GM23338 (cell line): ENCODE measurements around the gene MAGI1. TPM values are rescaled to one million over a fixed set of nuclear protein-coding genes. Genes with fewer than 3 reads are reported as not detected.

ENCODE experiments used
- ATAC-seq: fragments of 200-7000 bp; cut with Tn5 transposase; 3 replicates; pipeline ENCODE4 v1.9.1; 2020
- DNase-seq: peaks from one replicate; pipeline ENCODE4 v3.0.0-alpha.2; 2015; ENCODE audit warnings: low spot score
- H2AFZ ChIP-seq: fragments of 200-600 bp; sonication (generic); 2 replicates; pipeline ENCODE4 v1.8.0; 2016; ENCODE audit warnings: antibody characterized with exemption, mild to moderate bottlenecking, moderate library complexity
- H3F3A ChIP-seq: fragments of 200-600 bp; sonication (generic); replicated peaks from 2 replicates; pipeline ENCODE4 v1.8.0; 2017; ENCODE audit warnings: antibody characterized with exemption, mixed run types, low read depth
- H3K27ac ChIP-seq: fragments of 200-600 bp; sonication (generic); 2 replicates; pipeline ENCODE4 v1.6.1; 2016; ENCODE audit warnings: low read depth
- H3K27me3 ChIP-seq: fragments of 200-600 bp; sonication (generic); 2 replicates; pipeline ENCODE4 v1.8.0; 2016; ENCODE audit warnings: mild to moderate bottlenecking, mixed run types, moderate library complexity; ENCODE audit not compliant: insufficient read depth
- H3K36me3 ChIP-seq: fragments of 200-600 bp; sonication (generic); 2 replicates; pipeline ENCODE4 v1.8.0; 2016; ENCODE audit warnings: mild to moderate bottlenecking; ENCODE audit not compliant: insufficient read depth
- H3K4me1 ChIP-seq: fragments of 200-600 bp; sonication (generic); 2 replicates; pipeline ENCODE4 v1.8.0; 2016; ENCODE audit warnings: mild to moderate bottlenecking, moderate library complexity; ENCODE audit not compliant: insufficient read depth
- H3K4me2 ChIP-seq: fragments of 200-600 bp; sonication (generic); 2 replicates; pipeline ENCODE4 v1.7.1; 2017; ENCODE audit warnings: mixed run types
- H3K4me3 ChIP-seq: fragments of 200-600 bp; sonication (generic); 2 replicates; pipeline ENCODE4 v1.6.1; 2016; ENCODE audit warnings: mixed run types
- H3K79me2 ChIP-seq: fragments of 200-600 bp; sonication (generic); replicated peaks from 2 replicates; pipeline ENCODE4 v1.8.0; 2017; ENCODE audit warnings: mild to moderate bottlenecking; ENCODE audit not compliant: insufficient read depth
- H3K9me2 ChIP-seq: fragments of 200-600 bp; sonication (generic); 2 replicates; pipeline ENCODE4 v1.8.0; 2017; ENCODE audit not compliant: insufficient read depth
- H4K20me1 ChIP-seq: fragments of 200-600 bp; sonication (generic); replicated peaks from 2 replicates; pipeline ENCODE4 v1.8.0; 2017; ENCODE audit warnings: mild to moderate bottlenecking; ENCODE audit not compliant: insufficient read depth
- H3K27ac Mint-ChIP-seq: 2 replicates; pipeline ENCODE4 v1.8.0; 2020; ENCODE audit warnings: inconsistent platforms, mild to moderate bottlenecking, moderate library complexity, mixed read lengths
- H3K27me3 Mint-ChIP-seq: 3 replicates; pipeline ENCODE4 v1.8.0; 2022; ENCODE audit warnings: low read depth, mild to moderate bottlenecking, moderate library complexity, mixed read lengths, inconsistent platforms; ENCODE audit not compliant: insufficient read depth, poor library complexity
- H3K36me3 Mint-ChIP-seq: 3 replicates; pipeline ENCODE4 v1.8.0; 2021; ENCODE audit warnings: low read depth, mild to moderate bottlenecking, inconsistent platforms, moderate library complexity, mixed read lengths
- H3K4me1 Mint-ChIP-seq: 3 replicates; pipeline ENCODE4 v1.8.0; 2020; ENCODE audit warnings: mild to moderate bottlenecking, inconsistent platforms, mixed read lengths
- H3K4me3 Mint-ChIP-seq: 3 replicates; pipeline ENCODE4 v1.8.0; 2021; ENCODE audit warnings: moderate library complexity, mild to moderate bottlenecking, inconsistent platforms, mixed read lengths
- H3K9me3 Mint-ChIP-seq: 3 replicates; pipeline ENCODE4 v1.8.0; 2020; ENCODE audit warnings: moderate library complexity, mild to moderate bottlenecking, inconsistent platforms, mixed read lengths
- EZH2 ChIP-seq: fragments of 200-600 bp; sonication (generic); IDR thresholded peaks from one replicate; pipeline ENCODE4 v1.8.0; 2017; ENCODE audit warnings: antibody characterized with exemption, mild to moderate bottlenecking, low read depth; ENCODE audit not compliant: unreplicated experiment
- EZH2phosphoT487 ChIP-seq: fragments of 200-600 bp; sonication (generic); IDR thresholded peaks from one replicate; pipeline ENCODE4 v1.8.1; 2018; ENCODE audit warnings: antibody characterized with exemption; ENCODE audit not compliant: unreplicated experiment
- JUNB ChIP-seq: IDR thresholded peaks from one replicate; pipeline ENCODE4 v1.6.1; 2016; ENCODE audit warnings: antibody characterized with exemption; ENCODE audit not compliant: unreplicated experiment
- NANOG ChIP-seq: IDR thresholded peaks from 2 replicates; pipeline ENCODE4 v1.6.1; 2016; ENCODE audit warnings: antibody characterized with exemption, borderline replicate concordance
- ZNF114 ChIP-seq: fragments of 250-450 bp; sonication (Bioruptor Pico); IDR thresholded peaks from 2 replicates; pipeline ENCODE4 v1.5.0; 2020; ENCODE audit warnings: mild to moderate bottlenecking, moderate library complexity
- ZNF331 ChIP-seq: fragments of 250-450 bp; sonication (Bioruptor Pico); IDR thresholded peaks from 2 replicates; pipeline ENCODE4 v1.5.0; 2020; ENCODE audit warnings: low read depth, mild to moderate bottlenecking, moderate library complexity
- polyA plus RNA-seq: library from polyadenylated mRNA; unstranded; fragments of >200 nt; fragmentation: Nextera tagmentation; extraction: Ambion mirVana; gene quantifications from 2 replicates; pipeline ENCODE4 v1.2.1, GENCODE V29; 2016
- total RNA-seq: library from RNA; depleted of rRNA; stranded (reverse); fragments of >200 nt; shearing (Covaris generic); gene quantifications from 2 replicates; pipeline ENCODE4 v1.2.3, GENCODE V29; 2014
- TF ChIP-seq, protein P1 (sequence below): fragments of 250-450 bp; sonication (Bioruptor Pico); IDR thresholded peaks from 2 replicates; pipeline ENCODE4 v1.5.0; 2020; ENCODE audit warnings: mild to moderate bottlenecking, moderate library complexity
- TF ChIP-seq, protein P2 (sequence below): IDR thresholded peaks from 2 replicates; pipeline ENCODE4 v1.6.1; 2016; ENCODE audit warnings: antibody characterized with exemption
- TF ChIP-seq, protein P3 (sequence below), 2 experiments: fragments of 200-600 bp in 1 of 2; sonication (generic) in 1 of 2; conservative IDR thresholded peaks; 2 replicates each; pipeline versions ENCODE4 v1.5.1 to v1.6.1; 2016 to 2017; ENCODE audit warnings: antibody characterized with exemption in 2 of 2, low read depth in 2 of 2, mild to moderate bottlenecking in 2 of 2, moderate library complexity in 1 of 2
- TF ChIP-seq, protein P4 (sequence below): IDR thresholded peaks from one replicate; pipeline ENCODE4 v1.6.1; 2018; ENCODE audit warnings: antibody characterized with exemption; ENCODE audit not compliant: unreplicated experiment

The MAGI1 gene
- total and polyA plus RNA-seq, 2 experiments from 2014 or later = 27.4 to 71.2 TPM

DNA sequence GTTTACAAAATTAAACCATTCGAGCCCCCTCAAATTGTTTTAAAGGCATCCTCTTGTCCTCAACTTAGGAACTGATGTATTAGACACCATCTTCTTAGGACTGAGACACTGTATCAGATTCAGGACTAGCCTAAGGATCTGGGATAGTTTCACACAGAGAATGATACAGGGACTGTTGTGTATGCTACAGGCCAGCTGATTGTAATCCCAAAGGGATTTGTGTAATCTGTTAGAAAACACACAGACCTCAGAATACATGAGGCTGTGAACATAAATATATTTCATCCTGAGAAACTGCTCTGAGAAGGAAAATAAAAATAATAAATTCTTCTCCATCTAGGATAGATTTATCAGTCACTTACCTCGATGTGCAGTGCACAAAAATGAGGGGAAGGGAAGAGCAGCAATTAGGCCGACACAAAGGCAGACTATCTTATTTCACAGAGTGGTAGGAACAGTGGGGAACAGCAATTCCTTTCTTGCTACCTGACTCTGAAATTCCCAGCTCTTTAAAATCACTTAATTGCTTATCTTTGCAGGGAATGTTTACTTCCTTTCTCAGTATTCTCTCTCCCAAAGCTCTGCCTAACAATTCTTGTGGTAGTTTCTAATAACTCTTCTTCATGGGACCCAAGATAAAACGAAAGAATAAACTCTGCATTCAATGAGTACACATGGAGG lies 322.5 kb downstream of the MAGI1 start (continued):
- TF ChIP-seq, protein P1, sequence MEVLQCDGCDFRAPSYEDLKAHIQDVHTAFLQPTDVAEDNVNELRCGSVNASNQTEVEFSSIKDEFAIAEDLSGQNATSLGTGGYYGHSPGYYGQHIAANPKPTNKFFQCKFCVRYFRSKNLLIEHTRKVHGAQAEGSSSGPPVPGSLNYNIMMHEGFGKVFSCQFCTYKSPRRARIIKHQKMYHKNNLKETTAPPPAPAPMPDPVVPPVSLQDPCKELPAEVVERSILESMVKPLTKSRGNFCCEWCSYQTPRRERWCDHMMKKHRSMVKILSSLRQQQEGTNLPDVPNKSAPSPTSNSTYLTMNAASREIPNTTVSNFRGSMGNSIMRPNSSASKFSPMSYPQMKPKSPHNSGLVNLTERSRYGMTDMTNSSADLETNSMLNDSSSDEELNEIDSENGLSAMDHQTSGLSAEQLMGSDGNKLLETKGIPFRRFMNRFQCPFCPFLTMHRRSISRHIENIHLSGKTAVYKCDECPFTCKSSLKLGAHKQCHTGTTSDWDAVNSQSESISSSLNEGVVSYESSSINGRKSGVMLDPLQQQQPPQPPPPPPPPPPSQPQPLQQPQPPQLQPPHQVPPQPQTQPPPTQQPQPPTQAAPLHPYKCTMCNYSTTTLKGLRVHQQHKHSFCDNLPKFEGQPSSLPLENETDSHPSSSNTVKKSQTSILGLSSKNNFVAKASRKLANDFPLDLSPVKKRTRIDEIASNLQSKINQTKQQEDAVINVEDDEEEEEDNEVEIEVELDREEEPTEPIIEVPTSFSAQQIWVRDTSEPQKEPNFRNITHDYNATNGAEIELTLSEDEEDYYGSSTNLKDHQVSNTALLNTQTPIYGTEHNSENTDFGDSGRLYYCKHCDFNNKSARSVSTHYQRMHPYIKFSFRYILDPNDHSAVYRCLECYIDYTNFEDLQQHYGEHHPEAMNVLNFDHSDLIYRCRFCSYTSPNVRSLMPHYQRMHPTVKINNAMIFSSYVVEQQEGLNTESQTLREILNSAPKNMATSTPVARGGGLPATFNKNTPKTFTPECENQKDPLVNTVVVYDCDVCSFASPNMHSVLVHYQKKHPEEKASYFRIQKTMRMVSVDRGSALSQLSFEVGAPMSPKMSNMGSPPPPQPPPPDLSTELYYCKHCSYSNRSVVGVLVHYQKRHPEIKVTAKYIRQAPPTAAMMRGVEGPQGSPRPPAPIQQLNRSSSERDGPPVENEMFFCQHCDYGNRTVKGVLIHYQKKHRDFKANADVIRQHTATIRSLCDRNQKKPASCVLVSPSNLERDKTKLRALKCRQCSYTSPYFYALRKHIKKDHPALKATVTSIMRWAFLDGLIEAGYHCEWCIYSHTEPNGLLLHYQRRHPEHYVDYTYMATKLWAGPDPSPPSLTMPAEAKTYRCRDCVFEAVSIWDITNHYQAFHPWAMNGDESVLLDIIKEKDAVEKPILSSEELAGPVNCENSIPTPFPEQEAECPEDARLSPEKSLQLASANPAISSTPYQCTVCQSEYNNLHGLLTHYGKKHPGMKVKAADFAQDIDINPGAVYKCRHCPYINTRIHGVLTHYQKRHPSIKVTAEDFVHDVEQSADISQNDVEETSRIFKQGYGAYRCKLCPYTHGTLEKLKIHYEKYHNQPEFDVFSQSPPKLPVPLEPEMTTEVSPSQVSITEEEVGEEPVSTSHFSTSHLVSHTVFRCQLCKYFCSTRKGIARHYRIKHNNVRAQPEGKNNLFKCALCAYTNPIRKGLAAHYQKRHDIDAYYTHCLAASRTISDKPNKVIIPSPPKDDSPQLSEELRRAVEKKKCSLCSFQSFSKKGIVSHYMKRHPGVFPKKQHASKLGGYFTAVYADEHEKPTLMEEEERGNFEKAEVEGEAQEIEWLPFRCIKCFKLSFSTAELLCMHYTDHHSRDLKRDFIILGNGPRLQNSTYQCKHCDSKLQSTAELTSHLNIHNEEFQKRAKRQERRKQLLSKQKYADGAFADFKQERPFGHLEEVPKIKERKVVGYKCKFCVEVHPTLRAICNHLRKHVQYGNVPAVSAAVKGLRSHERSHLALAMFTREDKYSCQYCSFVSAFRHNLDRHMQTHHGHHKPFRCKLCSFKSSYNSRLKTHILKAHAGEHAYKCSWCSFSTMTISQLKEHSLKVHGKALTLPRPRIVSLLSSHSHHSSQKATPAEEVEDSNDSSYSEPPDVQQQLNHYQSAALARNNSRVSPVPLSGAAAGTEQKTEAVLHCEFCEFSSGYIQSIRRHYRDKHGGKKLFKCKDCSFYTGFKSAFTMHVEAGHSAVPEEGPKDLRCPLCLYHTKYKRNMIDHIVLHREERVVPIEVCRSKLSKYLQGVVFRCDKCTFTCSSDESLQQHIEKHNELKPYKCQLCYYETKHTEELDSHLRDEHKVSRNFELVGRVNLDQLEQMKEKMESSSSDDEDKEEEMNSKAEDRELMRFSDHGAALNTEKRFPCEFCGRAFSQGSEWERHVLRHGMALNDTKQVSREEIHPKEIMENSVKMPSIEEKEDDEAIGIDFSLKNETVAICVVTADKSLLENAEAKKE (CRISPR knock-in tag) = no peak
- TF ChIP-seq, protein P2, sequence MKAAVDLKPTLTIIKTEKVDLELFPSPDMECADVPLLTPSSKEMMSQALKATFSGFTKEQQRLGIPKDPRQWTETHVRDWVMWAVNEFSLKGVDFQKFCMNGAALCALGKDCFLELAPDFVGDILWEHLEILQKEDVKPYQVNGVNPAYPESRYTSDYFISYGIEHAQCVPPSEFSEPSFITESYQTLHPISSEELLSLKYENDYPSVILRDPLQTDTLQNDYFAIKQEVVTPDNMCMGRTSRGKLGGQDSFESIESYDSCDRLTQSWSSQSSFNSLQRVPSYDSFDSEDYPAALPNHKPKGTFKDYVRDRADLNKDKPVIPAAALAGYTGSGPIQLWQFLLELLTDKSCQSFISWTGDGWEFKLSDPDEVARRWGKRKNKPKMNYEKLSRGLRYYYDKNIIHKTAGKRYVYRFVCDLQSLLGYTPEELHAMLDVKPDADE = no peak
- no peak for TF ChIP-seq EZH2phosphoT487
- no peak for TF ChIP-seq EZH2

DNA sequence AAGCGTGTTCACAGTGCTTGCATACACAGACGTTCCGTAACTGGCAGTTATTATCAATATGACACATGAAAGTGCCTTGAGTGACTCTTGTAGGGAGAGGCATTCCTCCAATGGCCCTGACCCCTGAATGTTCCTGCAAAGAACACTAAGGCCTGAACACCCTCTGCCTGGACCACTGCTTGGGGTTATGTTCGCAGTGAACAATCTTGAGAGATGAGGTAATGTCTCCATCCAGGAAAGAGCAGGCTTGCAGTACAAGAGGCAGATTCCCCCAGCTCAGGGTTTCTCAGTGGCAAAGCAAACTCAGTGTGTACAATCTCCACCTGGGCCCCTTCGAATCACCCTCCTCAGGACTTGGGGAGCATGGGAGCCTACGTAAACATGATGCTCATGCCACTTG lies 324.6 kb downstream of the MAGI1 start:
- no peaks in the 10 kb centered on the region for H3K36me3 ChIP-seq
- H3K4me1 Mint-ChIP-seq = peaks cover 57% of the 10 kb centered on the region
- DNase-seq (no peak), ATAC-seq (no peak)
- H4K20me1 ChIP-seq = no peaks in the 10 kb centered on the region
- no peak overlapping the region for H3K27ac ChIP-seq
- H3K27ac Mint-ChIP-seq = peak overlapping the region; percentile 38; the same call in 1 of the 2 replicates
- H3K4me3 Mint-ChIP-seq = no peak overlapping the region
- no peak overlapping the region for H3K4me3 ChIP-seq
- H2AFZ ChIP-seq = no peak overlapping the region
- H3K4me1 ChIP-seq = peaks cover 38% of the 10 kb centered on the region
- no peaks in the 10 kb centered on the region for H3K27me3 ChIP-seq
- H3K9me3 Mint-ChIP-seq = no peaks in the 10 kb centered on the region
- H3K79me2 ChIP-seq = peaks cover 5% of the 10 kb centered on the region
- H3K36me3 Mint-ChIP-seq = no peaks in the 10 kb centered on the region
- 0 out of 2 replicates have a peak, but pooled peaks cover 11% of the 10 kb centered on the region for H3K9me2 ChIP-seq
- H3K4me2 ChIP-seq = no peak overlapping the region
- H3K27me3 Mint-ChIP-seq = no peaks in the 10 kb centered on the region
- H3F3A ChIP-seq = no peaks in the 10 kb centered on the region
- no peak for TF ChIP-seq JUNB
- TF ChIP-seq, protein P2 = no peak
- TF ChIP-seq NANOG = no peak
- no peak for TF ChIP-seq EZH2phosphoT487
- TF ChIP-seq, protein P3, sequence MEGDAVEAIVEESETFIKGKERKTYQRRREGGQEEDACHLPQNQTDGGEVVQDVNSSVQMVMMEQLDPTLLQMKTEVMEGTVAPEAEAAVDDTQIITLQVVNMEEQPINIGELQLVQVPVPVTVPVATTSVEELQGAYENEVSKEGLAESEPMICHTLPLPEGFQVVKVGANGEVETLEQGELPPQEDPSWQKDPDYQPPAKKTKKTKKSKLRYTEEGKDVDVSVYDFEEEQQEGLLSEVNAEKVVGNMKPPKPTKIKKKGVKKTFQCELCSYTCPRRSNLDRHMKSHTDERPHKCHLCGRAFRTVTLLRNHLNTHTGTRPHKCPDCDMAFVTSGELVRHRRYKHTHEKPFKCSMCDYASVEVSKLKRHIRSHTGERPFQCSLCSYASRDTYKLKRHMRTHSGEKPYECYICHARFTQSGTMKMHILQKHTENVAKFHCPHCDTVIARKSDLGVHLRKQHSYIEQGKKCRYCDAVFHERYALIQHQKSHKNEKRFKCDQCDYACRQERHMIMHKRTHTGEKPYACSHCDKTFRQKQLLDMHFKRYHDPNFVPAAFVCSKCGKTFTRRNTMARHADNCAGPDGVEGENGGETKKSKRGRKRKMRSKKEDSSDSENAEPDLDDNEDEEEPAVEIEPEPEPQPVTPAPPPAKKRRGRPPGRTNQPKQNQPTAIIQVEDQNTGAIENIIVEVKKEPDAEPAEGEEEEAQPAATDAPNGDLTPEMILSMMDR (conservative IDR thresholded peaks at IDR 0.05; ENCODE audit: low read depth in 2 of 2) = no peak
- no peak for TF ChIP-seq ZNF331
- TF ChIP-seq ZNF114 (CRISPR knock-in tag) = no peak
- no peak for TF ChIP-seq EZH2
- TF ChIP-seq, protein P4, sequence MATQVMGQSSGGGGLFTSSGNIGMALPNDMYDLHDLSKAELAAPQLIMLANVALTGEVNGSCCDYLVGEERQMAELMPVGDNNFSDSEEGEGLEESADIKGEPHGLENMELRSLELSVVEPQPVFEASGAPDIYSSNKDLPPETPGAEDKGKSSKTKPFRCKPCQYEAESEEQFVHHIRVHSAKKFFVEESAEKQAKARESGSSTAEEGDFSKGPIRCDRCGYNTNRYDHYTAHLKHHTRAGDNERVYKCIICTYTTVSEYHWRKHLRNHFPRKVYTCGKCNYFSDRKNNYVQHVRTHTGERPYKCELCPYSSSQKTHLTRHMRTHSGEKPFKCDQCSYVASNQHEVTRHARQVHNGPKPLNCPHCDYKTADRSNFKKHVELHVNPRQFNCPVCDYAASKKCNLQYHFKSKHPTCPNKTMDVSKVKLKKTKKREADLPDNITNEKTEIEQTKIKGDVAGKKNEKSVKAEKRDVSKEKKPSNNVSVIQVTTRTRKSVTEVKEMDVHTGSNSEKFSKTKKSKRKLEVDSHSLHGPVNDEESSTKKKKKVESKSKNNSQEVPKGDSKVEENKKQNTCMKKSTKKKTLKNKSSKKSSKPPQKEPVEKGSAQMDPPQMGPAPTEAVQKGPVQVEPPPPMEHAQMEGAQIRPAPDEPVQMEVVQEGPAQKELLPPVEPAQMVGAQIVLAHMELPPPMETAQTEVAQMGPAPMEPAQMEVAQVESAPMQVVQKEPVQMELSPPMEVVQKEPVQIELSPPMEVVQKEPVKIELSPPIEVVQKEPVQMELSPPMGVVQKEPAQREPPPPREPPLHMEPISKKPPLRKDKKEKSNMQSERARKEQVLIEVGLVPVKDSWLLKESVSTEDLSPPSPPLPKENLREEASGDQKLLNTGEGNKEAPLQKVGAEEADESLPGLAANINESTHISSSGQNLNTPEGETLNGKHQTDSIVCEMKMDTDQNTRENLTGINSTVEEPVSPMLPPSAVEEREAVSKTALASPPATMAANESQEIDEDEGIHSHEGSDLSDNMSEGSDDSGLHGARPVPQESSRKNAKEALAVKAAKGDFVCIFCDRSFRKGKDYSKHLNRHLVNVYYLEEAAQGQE = no peak
